HAP-1 (cell line): ENCODE results near the gene CHTF18.

Source experiments
- DNase-seq, 2 experiments: peaks; one replicate each; pipeline ENCODE4 v3.0.0-alpha.2; 2016 to 2020; ENCODE audit warnings: low spot score in 2 of 2
- H3K27me3 ChIP-seq: fragments of 250-450 bp; sonication (Bioruptor Pico); 2 replicates; pipeline ENCODE4 v1.5.1; 2020; ENCODE audit warnings: low read depth, mild to moderate bottlenecking, moderate library complexity
- H3K36me3 ChIP-seq: fragments of 250-450 bp; sonication (Bioruptor Pico); replicated peaks from 2 replicates; pipeline ENCODE4 v1.5.1; 2020; ENCODE audit warnings: mild to moderate bottlenecking
- H3K4me1 ChIP-seq: fragments of 250-450 bp; sonication (Bioruptor Pico); 2 replicates; pipeline ENCODE4 v1.5.1; 2020; ENCODE audit warnings: mild to moderate bottlenecking
- H3K4me3 ChIP-seq: fragments of 250-450 bp; sonication (Bioruptor Pico); 2 replicates; pipeline ENCODE4 v1.5.1; 2020; ENCODE audit warnings: mild to moderate bottlenecking, moderate library complexity
- H3K9me3 ChIP-seq: fragments of 250-450 bp; sonication (Bioruptor Pico); 2 replicates; pipeline ENCODE4 v1.5.1; 2020; ENCODE audit warnings: mild to moderate bottlenecking, moderate library complexity
- in situ Hi-C: fragments of 300-500 bp; cut with MboI; formaldehyde crosslinking; loops from 3 replicates; pipeline ENCODE4 v1.14.3; 2020; ENCODE audit warnings: low sequenced_read_pairs, inconsistent platforms, mixed read lengths

CHTF18 gene

GRCh38 chr16:796296-797119, 8.1 kb downstream of the CHTF18 start:
- peaks cover 49% of the 10 kb centered on the region for H3K36me3 ChIP-seq
- in situ Hi-C loops: no loop called here

GRCh38 chr16:797120-797420, 8.7 kb downstream of the CHTF18 start:
- Histone ChIP-seq H3K9me3 (no peaks in the 10 kb centered on the region), H3K27me3 (peaks cover 21% of the 10 kb centered on the region), H3K4me1 (0 out of 2 replicates have a peak, but pooled peaks cover 2% of the 10 kb centered on the region), H3K4me3 (no peak overlapping the region), H3K36me3 (peaks cover 44% of the 10 kb centered on the region)
- in situ Hi-C loops: no loop called here
- DNase-seq: peak in 1 of 2 experiments; percentile 60

More at GRCh38 chr16:796296-797119, 8.1 kb downstream of the CHTF18 start:
- Histone ChIP-seq H3K27me3 (peaks cover 15% of the 10 kb centered on the region), H3K9me3 (no peaks in the 10 kb centered on the region), H3K4me1 (0 out of 2 replicates have a peak, but pooled peaks cover 2% of the 10 kb centered on the region), H3K4me3 (no peak overlapping the region)
- no peak for DNase-seq

GRCh38 chr16:797686-798085, 9.3 kb downstream of the CHTF18 start:
- Histone ChIP-seq H3K36me3 (peaks cover 38% of the 10 kb centered on the region), H3K4me1 (0 out of 2 replicates have a peak, but pooled peaks cover 2% of the 10 kb centered on the region), H3K27me3 (peaks cover 23% of the 10 kb centered on the region), H3K9me3 (no peaks in the 10 kb centered on the region), H3K4me3 (no peak overlapping the region)
- DNase-seq: no peak
- in situ Hi-C loops: no loop called here

GRCh38 chr16:798666-799065, 10.2 kb downstream of the CHTF18 start:
- Histone ChIP-seq H3K4me3 (no peak overlapping the region), H3K36me3 (peaks cover 28% of the 10 kb centered on the region), H3K27me3 (peaks cover 30% of the 10 kb centered on the region), H3K9me3 (no peaks in the 10 kb centered on the region), H3K4me1 (0 out of 2 replicates have a peak, but pooled peaks cover 2% of the 10 kb centered on the region)
- in situ Hi-C loops: no loop called here
- no peak for DNase-seq

GRCh38 chr16:799111-799947, 10.9 kb downstream of the CHTF18 start:
- DNase-seq: no peak
- in situ Hi-C loops: no loop called here
- Histone ChIP-seq H3K36me3 (peaks cover 23% of the 10 kb centered on the region), H3K9me3 (no peaks in the 10 kb centered on the region), H3K27me3 (peaks cover 30% of the 10 kb centered on the region), H3K4me1 (0 out of 2 replicates have a peak, but pooled peaks cover 2% of the 10 kb centered on the region), H3K4me3 (no peak overlapping the region)

GRCh38 chr16:799948-800833, 11.8 kb downstream of the CHTF18 start, which contains the start of gene GNG13:
Gene GNG13, minus strand, starts transcription at chr16:800734. Its CDS starts 1,657 bp downstream, at chr16:799077.
- Histone ChIP-seq H3K4me3 (no peak within 1 kb of the TSS), H3K36me3 (peaks cover 18% of the 10 kb centered on the region), H3K9me3 (no peaks in the 10 kb centered on the region), H3K27me3 (peaks cover 30% of the 10 kb centered on the region), H3K4me1 (0 out of 2 replicates have a peak, but pooled peaks cover 2% of the 10 kb centered on the region)
- peak in 1 of 2 experiments; percentile 60 for DNase-seq
- in situ Hi-C loops: no loop called here

GRCh38 chr16:800834-801511, 12.6 kb downstream of the CHTF18 start:
- H3K9me3 ChIP-seq: no peaks in the 10 kb centered on the region
- peaks cover 14% of the 10 kb centered on the region for H3K36me3 ChIP-seq
- 0 out of 2 replicates have a peak, but pooled peaks cover 2% of the 10 kb centered on the region for H3K4me1 ChIP-seq
- no peak overlapping the region for H3K4me3 ChIP-seq
- no peak for DNase-seq
- in situ Hi-C loops: no loop called here
- peaks cover 30% of the 10 kb centered on the region for H3K27me3 ChIP-seq

- peaks cover 6% of the 10 kb centered on the region for H3K36me3 ChIP-seq
- no peak overlapping the region for H3K4me3 ChIP-seq
- no peaks in the 10 kb centered on the region for H3K9me3 ChIP-seq
- H3K4me1 ChIP-seq: 0 out of 2 replicates have a peak, but pooled peaks cover 2% of the 10 kb centered on the region
- DNase-seq: no peak
- H3K27me3 ChIP-seq: peaks cover 30% of the 10 kb centered on the region
- in situ Hi-C loops: no loop called here
Observed at GRCh38 chr16:801584-802363, 13.4 kb downstream of the CHTF18 start.

GRCh38 chr16:802461-802860, 14.0 kb downstream of the CHTF18 start:
- Histone ChIP-seq H3K4me1 (0 out of 2 replicates have a peak, but pooled peaks cover 2% of the 10 kb centered on the region), H3K4me3 (no peak overlapping the region), H3K36me3 (peaks cover 3% of the 10 kb centered on the region), H3K9me3 (no peaks in the 10 kb centered on the region), H3K27me3 (peaks cover 30% of the 10 kb centered on the region)
- in situ Hi-C loops: no loop called here
- DNase-seq: no peak

GRCh38 chr16:802914-803753, 14.7 kb downstream of the CHTF18 start:
- Histone ChIP-seq H3K36me3 (peaks cover 3% of the 10 kb centered on the region; the same call in 1 of the 2 replicates), H3K4me1 (peaks cover 5% of the 10 kb centered on the region), H3K27me3 (peaks cover 30% of the 10 kb centered on the region), H3K9me3 (no peaks in the 10 kb centered on the region), H3K4me3 (no peak overlapping the region)
- no peak for DNase-seq
- in situ Hi-C loops: no loop called here

GRCh38 chr16:803754-804080, 15.3 kb downstream of the CHTF18 start:
- in situ Hi-C loops: no loop called here
- Histone ChIP-seq H3K9me3 (no peaks in the 10 kb centered on the region), H3K4me3 (no peak overlapping the region), H3K4me1 (peaks cover 5% of the 10 kb centered on the region), H3K27me3 (peaks cover 30% of the 10 kb centered on the region), H3K36me3 (peaks cover 3% of the 10 kb centered on the region; the same call in 1 of the 2 replicates)
- DNase-seq: no peak
